ENCODE results near the gene ELAC1. TPM values are rescaled to one million over a fixed set of nuclear protein-coding genes. Genes with fewer than 3 reads are reported as not detected.
A peak's percentile ranks its signal among the peaks of the same experiment; 100 is the strongest.

The ELAC1 gene
- total RNA-seq, 2 experiments from 2014 or later, result 1.5 to 4.2 TPM

DNA sequence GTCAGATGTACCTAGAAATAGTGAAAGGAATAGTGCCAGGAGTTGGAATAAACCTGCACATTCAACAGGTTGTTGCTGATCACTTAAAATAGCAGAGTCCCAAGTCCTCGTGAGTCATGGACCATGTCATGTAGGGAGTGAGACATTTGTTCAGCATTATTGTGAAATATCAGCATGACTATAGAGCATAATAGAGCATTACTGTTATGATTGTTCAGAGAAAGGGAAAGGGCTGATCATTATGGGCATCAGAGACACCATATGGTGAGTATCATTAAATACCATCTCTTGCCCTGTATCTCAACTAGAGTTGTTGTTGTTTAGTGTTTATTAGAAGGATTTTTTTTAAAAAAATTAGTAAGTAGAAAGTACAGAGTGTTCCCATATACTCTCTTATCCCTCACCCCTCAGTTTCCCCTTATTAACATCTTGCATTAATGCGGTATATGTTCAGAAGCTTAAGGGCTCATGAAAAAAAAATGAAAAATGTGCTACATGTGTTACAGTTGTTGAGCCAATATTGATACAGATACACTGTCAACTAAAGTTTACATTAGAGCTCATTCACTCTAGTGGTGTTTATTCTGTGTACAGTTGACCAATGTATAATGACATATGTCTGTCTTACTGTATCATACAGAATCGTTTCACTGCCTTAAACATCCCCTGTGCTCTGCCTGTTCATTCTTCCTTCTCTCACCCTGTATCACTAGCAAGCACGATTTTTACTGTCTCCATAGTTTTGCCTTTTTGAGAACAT lies 5.7 kb downstream of the ELAC1 start:
- H3K36me3 ChIP-seq (ENCODE audit: insufficient read depth, low read length), result peaks cover 36% of the 10 kb centered on the region
- no peak overlapping the region for H3K27ac ChIP-seq (ENCODE audit: low read depth, low read length, poor library complexity, severe bottlenecking)
- no TSS peak for BruUV-seq (replicated peaks)
- no peak overlapping the region for H3K4me3 ChIP-seq (ENCODE audit: low read depth, low read length, poor library complexity, severe bottlenecking)
- CTCF ChIA-PET (ENCODE audit: unreplicated experiment), result no interaction called here
- H3K9me2 ChIP-seq (ENCODE audit: insufficient read depth, low read length), result no peaks in the 10 kb centered on the region
- no peak overlapping the region for H3K4me2 ChIP-seq (ENCODE audit: low read length)
- DNase-seq (ENCODE audit: low spot score), result no peak
- intact Hi-C loops (cut with micrococcal nuclease; ENCODE audit: unreplicated experiment), result no loop called here
- H3K9me3 ChIP-seq (ENCODE audit: low read length), result no peaks in the 10 kb centered on the region
- H4K20me1 ChIP-seq (ENCODE audit: insufficient read depth, low read length), result no peaks in the 10 kb centered on the region
- H3K79me2 ChIP-seq (ENCODE audit: insufficient read depth, low read depth, low read length), result peaks cover 6% of the 10 kb centered on the region; the same call in 1 of the 2 replicates
- POLR2A ChIA-PET, result interaction anchor here (0.9 kb wide), 1 partner anchor 30 kb away, joined by 3 read pairs; no protein-coding TSS in a partner anchor
- no peak for TF ChIP-seq EZH2phosphoT487 (IDR thresholded peaks at IDR 0.05; ENCODE audit: borderline replicate concordance, low read depth, low read length)
- TF ChIP-seq, protein P1, sequence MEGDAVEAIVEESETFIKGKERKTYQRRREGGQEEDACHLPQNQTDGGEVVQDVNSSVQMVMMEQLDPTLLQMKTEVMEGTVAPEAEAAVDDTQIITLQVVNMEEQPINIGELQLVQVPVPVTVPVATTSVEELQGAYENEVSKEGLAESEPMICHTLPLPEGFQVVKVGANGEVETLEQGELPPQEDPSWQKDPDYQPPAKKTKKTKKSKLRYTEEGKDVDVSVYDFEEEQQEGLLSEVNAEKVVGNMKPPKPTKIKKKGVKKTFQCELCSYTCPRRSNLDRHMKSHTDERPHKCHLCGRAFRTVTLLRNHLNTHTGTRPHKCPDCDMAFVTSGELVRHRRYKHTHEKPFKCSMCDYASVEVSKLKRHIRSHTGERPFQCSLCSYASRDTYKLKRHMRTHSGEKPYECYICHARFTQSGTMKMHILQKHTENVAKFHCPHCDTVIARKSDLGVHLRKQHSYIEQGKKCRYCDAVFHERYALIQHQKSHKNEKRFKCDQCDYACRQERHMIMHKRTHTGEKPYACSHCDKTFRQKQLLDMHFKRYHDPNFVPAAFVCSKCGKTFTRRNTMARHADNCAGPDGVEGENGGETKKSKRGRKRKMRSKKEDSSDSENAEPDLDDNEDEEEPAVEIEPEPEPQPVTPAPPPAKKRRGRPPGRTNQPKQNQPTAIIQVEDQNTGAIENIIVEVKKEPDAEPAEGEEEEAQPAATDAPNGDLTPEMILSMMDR (conservative IDR thresholded peaks at IDR 0.05; ENCODE audit: low read length), result no peak
- no peak overlapping the region for H2AFZ ChIP-seq (ENCODE audit: low read length)
- no peaks in the 10 kb centered on the region for H3K4me1 ChIP-seq (ENCODE audit: insufficient read depth, low read length, poor library complexity, severe bottlenecking)

DNA sequence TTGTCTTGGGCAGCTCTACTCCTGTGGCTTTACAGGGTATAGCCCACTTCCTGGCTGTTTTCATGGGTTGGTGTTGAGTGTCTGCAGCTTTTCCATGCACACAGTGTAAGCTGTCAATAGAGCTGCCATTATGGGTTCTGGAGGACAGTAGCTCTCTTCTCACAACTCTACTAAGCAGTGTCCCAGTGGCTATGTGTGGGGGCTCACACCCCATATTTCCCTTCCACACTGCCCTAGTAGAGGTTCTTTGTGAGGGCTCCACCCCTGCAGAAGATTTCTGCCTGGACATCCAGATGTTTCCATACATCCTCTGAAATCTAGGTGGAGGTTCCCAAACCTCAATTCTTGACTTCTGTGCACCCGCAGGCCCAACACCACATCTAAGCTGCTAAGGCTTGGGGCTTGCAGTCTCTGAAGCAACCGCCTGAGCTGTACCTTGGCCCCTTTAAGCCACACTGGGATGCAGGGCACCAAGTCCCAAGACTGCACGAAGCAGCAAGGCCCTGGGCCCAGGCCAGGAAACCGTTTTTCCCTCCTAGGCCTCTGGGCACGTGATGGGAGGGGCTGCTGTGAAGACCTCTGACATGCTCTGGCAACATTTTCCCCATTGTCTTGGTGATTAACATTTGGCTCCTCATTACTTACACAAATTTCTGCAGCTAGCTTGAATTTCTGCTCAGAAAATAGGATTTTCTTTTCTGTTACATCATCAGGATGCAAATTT lies 9.4 kb downstream of the ELAC1 start:
- Histone ChIP-seq H2AFZ (ENCODE audit: low read length) (no peak overlapping the region), H3K4me1 (ENCODE audit: insufficient read depth, low read length, poor library complexity, severe bottlenecking) (no peaks in the 10 kb centered on the region), H3K27ac (ENCODE audit: low read depth, low read length, poor library complexity, severe bottlenecking) (no peak overlapping the region), H3K9me3 (ENCODE audit: low read length) (no peaks in the 10 kb centered on the region), H3K4me2 (ENCODE audit: low read length) (no peak overlapping the region), H4K20me1 (ENCODE audit: insufficient read depth, low read length) (no peaks in the 10 kb centered on the region), H3K4me3 (ENCODE audit: low read depth, low read length, poor library complexity, severe bottlenecking) (no peak overlapping the region), H3K9me2 (ENCODE audit: insufficient read depth, low read length) (no peaks in the 10 kb centered on the region), H3K36me3 (ENCODE audit: insufficient read depth, low read length) (peaks cover 47% of the 10 kb centered on the region), H3K79me2 (ENCODE audit: insufficient read depth, low read depth, low read length) (no peaks in the 10 kb centered on the region)
- intact Hi-C loops (cut with micrococcal nuclease; ENCODE audit: unreplicated experiment), result no loop called here
- TF ChIP-seq EZH2phosphoT487 (IDR thresholded peaks at IDR 0.05; ENCODE audit: borderline replicate concordance, low read depth, low read length), result no peak
- DNase-seq (ENCODE audit: low spot score), result peak; percentile 3
- CTCF ChIA-PET (ENCODE audit: unreplicated experiment), result no interaction called here
- POLR2A ChIA-PET, result no interaction called here
- no TSS peak for BruUV-seq (replicated peaks)

DNA sequence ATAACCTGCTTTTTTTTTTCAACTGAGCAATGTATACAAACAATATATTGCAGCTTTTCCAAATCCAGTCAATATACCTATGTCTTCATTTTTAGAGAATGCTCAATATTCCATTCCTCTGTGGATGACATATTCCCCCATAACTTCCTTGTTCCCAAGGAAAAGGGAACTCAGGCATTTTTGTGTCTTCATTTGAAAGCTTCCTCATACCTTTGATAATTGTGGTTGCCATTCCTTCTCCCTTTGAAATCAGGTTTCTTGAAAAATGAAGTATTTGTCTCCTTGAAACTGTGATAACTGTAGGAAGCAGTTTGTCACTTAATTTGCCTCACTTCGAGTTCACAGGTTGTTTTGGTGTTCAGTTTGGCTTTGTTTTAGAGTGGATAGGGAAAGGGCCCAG lies 13.5 kb downstream of the ELAC1 start:
- BruUV-seq (replicated peaks), result no TSS peak
- Histone ChIP-seq H3K4me2 (ENCODE audit: low read length) (no peak overlapping the region), H3K36me3 (ENCODE audit: insufficient read depth, low read length) (peaks cover 31% of the 10 kb centered on the region), H2AFZ (ENCODE audit: low read length) (no peak overlapping the region), H3K9me3 (ENCODE audit: low read length) (no peaks in the 10 kb centered on the region), H3K79me2 (ENCODE audit: insufficient read depth, low read depth, low read length) (no peaks in the 10 kb centered on the region), H4K20me1 (ENCODE audit: insufficient read depth, low read length) (no peaks in the 10 kb centered on the region), H3K4me3 (ENCODE audit: low read depth, low read length, poor library complexity, severe bottlenecking) (no peak overlapping the region), H3K4me1 (ENCODE audit: insufficient read depth, low read length, poor library complexity, severe bottlenecking) (no peaks in the 10 kb centered on the region), H3K9me2 (ENCODE audit: insufficient read depth, low read length) (no peaks in the 10 kb centered on the region), H3K27ac (ENCODE audit: low read depth, low read length, poor library complexity, severe bottlenecking) (no peak overlapping the region)
- no peak for TF ChIP-seq EZH2phosphoT487 (IDR thresholded peaks at IDR 0.05; ENCODE audit: borderline replicate concordance, low read depth, low read length)
- TF ChIP-seq, protein P1 (conservative IDR thresholded peaks at IDR 0.05; ENCODE audit: low read length), result no peak
- no peak for DNase-seq (ENCODE audit: low spot score)
- POLR2A ChIA-PET, result interaction anchor here (0.7 kb wide), 1 partner anchor 257 kb away, joined by 4 read pairs; no protein-coding TSS in a partner anchor
- intact Hi-C loops (cut with micrococcal nuclease; ENCODE audit: unreplicated experiment), result no loop called here
- CTCF ChIA-PET (ENCODE audit: unreplicated experiment), result no interaction called here
